AG10803 (cell line): Measurements from ENCODE around the gene ADAM10.

Experiments
- DNase-seq: peaks from one replicate; pipeline ENCODE4 v3.0.0; 2010; ENCODE audit warnings: low read depth
- H3K4me3 ChIP-seq: 2 replicates; pipeline ENCODE4 v1.5.1; 2011; ENCODE audit warnings: mild to moderate bottlenecking, low read length, control low read depth
- TF ChIP-seq, protein P1 (sequence below): conservative IDR thresholded peaks from 2 replicates; pipeline ENCODE4 v1.5.1; 2011; ENCODE audit warnings: mild to moderate bottlenecking, low read length, control low read depth, inconsistent platforms

ADAM10 gene

GRCh38 chr15:58742022-58742813, 7.3 kb downstream of the ADAM10 start:
- TF ChIP-seq, protein P1, sequence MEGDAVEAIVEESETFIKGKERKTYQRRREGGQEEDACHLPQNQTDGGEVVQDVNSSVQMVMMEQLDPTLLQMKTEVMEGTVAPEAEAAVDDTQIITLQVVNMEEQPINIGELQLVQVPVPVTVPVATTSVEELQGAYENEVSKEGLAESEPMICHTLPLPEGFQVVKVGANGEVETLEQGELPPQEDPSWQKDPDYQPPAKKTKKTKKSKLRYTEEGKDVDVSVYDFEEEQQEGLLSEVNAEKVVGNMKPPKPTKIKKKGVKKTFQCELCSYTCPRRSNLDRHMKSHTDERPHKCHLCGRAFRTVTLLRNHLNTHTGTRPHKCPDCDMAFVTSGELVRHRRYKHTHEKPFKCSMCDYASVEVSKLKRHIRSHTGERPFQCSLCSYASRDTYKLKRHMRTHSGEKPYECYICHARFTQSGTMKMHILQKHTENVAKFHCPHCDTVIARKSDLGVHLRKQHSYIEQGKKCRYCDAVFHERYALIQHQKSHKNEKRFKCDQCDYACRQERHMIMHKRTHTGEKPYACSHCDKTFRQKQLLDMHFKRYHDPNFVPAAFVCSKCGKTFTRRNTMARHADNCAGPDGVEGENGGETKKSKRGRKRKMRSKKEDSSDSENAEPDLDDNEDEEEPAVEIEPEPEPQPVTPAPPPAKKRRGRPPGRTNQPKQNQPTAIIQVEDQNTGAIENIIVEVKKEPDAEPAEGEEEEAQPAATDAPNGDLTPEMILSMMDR: no peak
- no peak overlapping the region for H3K4me3 ChIP-seq
- peak; percentile 68 for DNase-seq

- no peak overlapping the region for H3K4me3 ChIP-seq
- no peak for DNase-seq
- TF ChIP-seq, protein P1: no peak
Observed at GRCh38 chr15:58741032-58741431, 8.5 kb downstream of the ADAM10 start.

DNA sequence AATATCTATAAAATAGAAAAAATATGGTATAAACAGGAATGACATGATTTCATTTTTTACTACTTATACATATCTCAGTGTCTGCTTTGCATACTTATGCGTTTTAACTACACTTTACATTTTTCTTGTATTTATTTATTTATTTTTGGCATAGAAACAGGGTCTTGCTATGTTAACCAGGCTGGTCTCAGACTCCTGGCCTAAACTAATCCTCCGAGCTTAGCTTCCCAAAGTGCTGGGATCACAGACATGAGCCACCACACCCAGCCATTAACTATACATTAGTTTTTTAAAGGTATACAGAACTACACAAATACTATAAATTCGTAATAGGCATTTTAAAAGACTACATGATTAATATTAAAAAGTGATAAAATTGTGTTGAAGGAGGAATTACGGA, 9.1 kb downstream of the ADAM10 start:
- TF ChIP-seq, protein P1: no peak
- H3K4me3 ChIP-seq: no peak overlapping the region

DNA sequence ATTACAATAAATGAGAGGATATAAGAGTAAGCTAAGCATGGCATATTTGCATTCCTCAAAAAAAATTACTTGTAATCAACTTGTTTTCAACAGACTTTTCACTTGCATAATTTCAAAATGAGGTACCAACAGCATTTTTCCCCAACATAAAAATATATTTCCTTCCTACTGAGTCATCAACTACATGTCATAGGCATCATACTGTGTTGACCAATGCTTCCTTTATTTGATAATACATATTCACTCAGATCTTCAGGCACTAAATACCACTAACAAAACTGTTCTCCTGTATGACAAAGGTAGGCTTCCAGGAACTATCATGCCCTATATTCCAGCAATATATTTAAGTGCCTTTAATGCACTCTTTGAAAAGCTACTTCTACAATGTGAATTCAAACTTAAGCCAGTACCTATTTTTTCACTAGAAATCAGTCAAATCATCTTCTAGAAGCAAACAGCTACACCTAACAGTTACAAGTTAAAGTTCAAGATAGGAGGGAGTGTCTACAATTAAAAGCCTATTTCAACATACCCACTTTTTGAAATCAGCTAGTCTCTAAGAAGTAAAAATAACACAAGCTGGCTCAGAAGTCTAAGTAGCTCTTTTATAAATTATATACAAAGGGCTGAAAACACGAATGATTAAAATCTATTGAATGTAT, 11.3 kb downstream of the ADAM10 start:
- H3K4me3 ChIP-seq: no peak overlapping the region
- peak; percentile 44 for DNase-seq
- TF ChIP-seq, protein P1: no peak

More for the DNA sequence above, 9.1 kb downstream of the ADAM10 start:
- no peak for DNase-seq

DNA sequence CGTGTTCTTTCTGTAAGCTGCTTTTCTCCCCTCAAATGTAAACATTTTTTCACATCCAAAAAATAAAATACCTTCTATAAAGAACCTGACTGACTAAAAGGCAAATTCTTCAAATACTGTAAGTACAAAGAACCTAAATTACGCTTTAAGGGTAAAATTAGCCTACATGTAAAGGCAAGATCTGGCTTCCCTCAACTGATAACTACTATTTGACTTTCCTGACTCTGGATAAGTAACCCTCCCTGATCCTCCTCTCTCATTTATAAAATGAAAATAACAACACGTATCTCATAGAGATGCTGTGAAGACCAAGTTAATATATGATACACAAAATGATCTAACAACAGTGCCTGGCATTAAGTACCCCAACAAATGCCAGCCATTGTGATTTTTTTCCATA, 12.2 kb downstream of the ADAM10 start:
- TF ChIP-seq, protein P1: no peak

DNA sequence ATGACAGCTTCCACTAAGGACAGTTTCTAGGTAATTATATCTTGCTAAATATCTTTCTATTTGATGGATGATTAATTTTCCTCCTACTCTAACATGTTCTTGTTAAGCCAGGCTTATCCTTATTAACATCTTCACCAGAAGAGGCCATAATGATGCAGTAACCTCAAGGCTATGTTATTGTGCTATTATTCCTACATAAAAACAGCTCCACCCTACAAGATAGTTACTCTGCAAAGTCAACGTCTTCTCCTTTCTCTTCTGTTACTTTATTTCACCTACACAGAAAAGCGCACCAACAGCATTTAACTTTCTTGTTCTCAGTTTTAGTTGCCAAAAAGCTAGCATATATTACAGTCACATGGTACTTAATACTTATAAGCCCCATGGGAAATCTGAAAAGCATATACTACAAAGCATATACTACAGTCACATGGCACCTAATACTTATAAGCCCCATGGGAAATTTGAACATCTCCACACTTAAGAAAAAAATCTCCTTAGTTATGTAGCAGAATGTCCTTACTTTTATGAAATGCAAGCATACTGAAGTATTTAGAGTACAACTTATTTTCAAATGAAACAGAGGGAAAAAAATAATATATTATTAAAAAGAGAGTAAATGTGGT, 13.4 kb downstream of the ADAM10 start:
- TF ChIP-seq, protein P1: no peak
- H3K4me3 ChIP-seq: no peak overlapping the region
- no peak for DNase-seq

More for the DNA sequence above, 12.2 kb downstream of the ADAM10 start:
- H3K4me3 ChIP-seq: no peak overlapping the region
- DNase-seq: no peak
